HPDE6-E6E7 (cell line): ENCODE results near the gene CLDN17.

Source experiments
- DNase-seq: peaks from one replicate; pipeline ENCODE4 v3.0.0; 2011; ENCODE audit warnings: missing footprints; ENCODE audit errors: extremely low spot score

Gene CLDN17

GRCh38 chr21:30117631-30118030 is 49.0 kb downstream of the CLDN17 start:
- DNase-seq, result no peak

DNA sequence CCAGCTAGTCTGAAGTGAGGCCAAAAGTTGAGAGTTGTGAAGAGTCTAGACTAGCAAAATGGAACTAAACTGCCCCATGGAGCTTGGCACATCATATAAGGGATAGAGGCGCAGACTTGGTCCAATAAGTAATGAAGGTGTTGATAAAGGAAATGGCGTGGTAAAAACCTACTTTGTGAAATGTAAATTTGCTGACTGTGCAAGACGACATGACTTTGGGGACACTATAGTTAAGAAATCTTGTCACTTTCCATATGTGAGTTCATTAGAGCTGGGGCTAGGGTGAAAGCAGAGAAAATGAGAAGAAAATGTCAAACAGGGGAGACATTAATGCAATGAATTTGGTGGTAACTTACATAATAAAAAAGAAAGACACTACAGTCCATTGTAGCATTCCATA is 50.1 kb downstream of the CLDN17 start:
- no peak for DNase-seq
